WTC11 (cell line): Measurements from ENCODE around the gene CROCC2. TPM values are rescaled to one million over a fixed set of nuclear protein-coding genes. Genes with fewer than 3 reads are reported as not detected.

ENCODE experiments used
- ATAC-seq: fragments of 200-7000 bp; cut with Tn5 transposase; 2 replicates; pipeline ENCODE4 v1.10.0; 2021; ENCODE audit warnings: mild to moderate bottlenecking, moderate library complexity
- CTCF ChIA-PET: fragments of 300-600 bp; sonication (Branson Sonifier 250); formaldehyde crosslinking; loops from one replicate; lab custom pipeline; 2021; ENCODE audit warnings: antibody characterized with exemption; lab: Charles Lee
- POLR2A ChIA-PET: fragments of 350-600 bp; sonication (Branson Sonifier 250); formaldehyde crosslinking; loops from one replicate; lab custom pipeline; 2021; ENCODE audit warnings: antibody characterized with exemption; lab: Charles Lee
- DNase-seq: peaks from one replicate; pipeline ENCODE4 v3.0.0; 2021; ENCODE audit warnings: low spot score
- H3K27ac Mint-ChIP-seq: 2 replicates; pipeline ENCODE4 v1.8.0; 2021; ENCODE audit warnings: mixed read lengths
- H3K27me3 Mint-ChIP-seq: 2 replicates; pipeline ENCODE4 v1.8.0; 2021; ENCODE audit warnings: low read depth, mild to moderate bottlenecking, moderate library complexity, mixed read lengths
- H3K36me3 Mint-ChIP-seq: 2 replicates; pipeline ENCODE4 v1.8.0; 2021; ENCODE audit warnings: mixed read lengths
- H3K4me1 Mint-ChIP-seq: 2 replicates; pipeline ENCODE4 v1.8.0; 2022; ENCODE audit warnings: mixed read lengths
- H3K4me3 Mint-ChIP-seq: 2 replicates; pipeline ENCODE4 v1.8.0; 2021; ENCODE audit warnings: mild to moderate bottlenecking, moderate library complexity, mixed read lengths
- H3K9me3 Mint-ChIP-seq: 2 replicates; pipeline ENCODE4 v1.8.0; 2021; ENCODE audit warnings: mixed read lengths
- ATF1 ChIP-seq: sonication (generic); formaldehyde crosslinking; IDR thresholded peaks from 2 replicates; pipeline ENCODE4 v1.8.1; 2023; ENCODE audit warnings: mild to moderate bottlenecking, moderate library complexity, missing genetic modification reagents
- ATF3 ChIP-seq: sonication (generic); formaldehyde crosslinking; conservative IDR thresholded peaks from 2 replicates; pipeline ENCODE4 v1.8.1; 2022; ENCODE audit warnings: mild to moderate bottlenecking, missing genetic modification reagents
- CBFB ChIP-seq: sonication (generic); formaldehyde crosslinking; IDR thresholded peaks from 2 replicates; pipeline ENCODE4 v1.8.1; 2022; ENCODE audit warnings: mild to moderate bottlenecking, low read depth, missing genetic modification reagents
- CTCF ChIP-seq: fragments of 200-600 bp; IDR thresholded peaks from 2 replicates; pipeline ENCODE4 v1.8.0; 2022; ENCODE audit warnings: antibody characterized with exemption
- FOXP1 ChIP-seq: sonication (generic); formaldehyde crosslinking; IDR thresholded peaks from 2 replicates; pipeline ENCODE4 v1.8.0; 2022; ENCODE audit warnings: missing genetic modification reagents, mild to moderate bottlenecking, moderate library complexity, borderline replicate concordance
- HMGXB4 ChIP-seq: sonication (generic); formaldehyde crosslinking; IDR thresholded peaks from 2 replicates; pipeline ENCODE4 v1.8.1; 2023; ENCODE audit warnings: mild to moderate bottlenecking, moderate library complexity, missing genetic modification reagents
- MXD4 ChIP-seq: fragments of 250-450 bp; sonication (Bioruptor Pico); IDR thresholded peaks from 2 replicates; pipeline ENCODE4 v1.8.0; 2021; ENCODE audit warnings: mild to moderate bottlenecking, moderate library complexity, borderline replicate concordance
- MYBL2 ChIP-seq: sonication (generic); formaldehyde crosslinking; IDR thresholded peaks from 2 replicates; pipeline ENCODE4 v1.8.1; 2023; ENCODE audit warnings: mild to moderate bottlenecking, moderate library complexity, missing genetic modification reagents
- NFATC4 ChIP-seq: fragments of 250-450 bp; sonication (Bioruptor Pico); IDR thresholded peaks from 2 replicates; pipeline ENCODE4 v1.9.0; 2021; ENCODE audit warnings: mild to moderate bottlenecking
- RORB ChIP-seq: fragments of 250-450 bp; sonication (Bioruptor Pico); IDR thresholded peaks from 2 replicates; pipeline ENCODE4 v1.9.0; 2021; ENCODE audit warnings: mild to moderate bottlenecking
- TP53 ChIP-seq: sonication (generic); formaldehyde crosslinking; IDR thresholded peaks from 2 replicates; pipeline ENCODE4 v1.8.1; 2023; ENCODE audit warnings: mild to moderate bottlenecking, missing genetic modification reagents
- USF1 ChIP-seq: sonication (generic); formaldehyde crosslinking; IDR thresholded peaks from 2 replicates; pipeline ENCODE4 v1.8.0; 2022; ENCODE audit warnings: mild to moderate bottlenecking, missing genetic modification reagents
- ZBTB21 ChIP-seq: sonication (generic); formaldehyde crosslinking; IDR thresholded peaks from 2 replicates; pipeline ENCODE4 v1.8.1; 2023; ENCODE audit warnings: mild to moderate bottlenecking, missing genetic modification reagents, borderline replicate concordance
- ZNF219 ChIP-seq: sonication (generic); formaldehyde crosslinking; IDR thresholded peaks from 2 replicates; pipeline ENCODE4 v1.8.0; 2023; ENCODE audit warnings: missing genetic modification reagents, mild to moderate bottlenecking, borderline replicate concordance
- ZNF263 ChIP-seq: sonication (generic); formaldehyde crosslinking; IDR thresholded peaks from 2 replicates; pipeline ENCODE4 v1.8.1; 2022; ENCODE audit warnings: low read depth, mild to moderate bottlenecking, moderate library complexity, missing genetic modification reagents
- total RNA-seq: library from RNA; stranded (reverse); gene quantifications from 3 replicates; pipeline ENCODE4 v1.2.3, GENCODE V29; 2021
- TF ChIP-seq, protein P1 (sequence below): sonication (generic); formaldehyde crosslinking; IDR thresholded peaks from 2 replicates; pipeline ENCODE4 v1.8.0; 2022; ENCODE audit warnings: missing genetic modification reagents
- TF ChIP-seq, protein P2 (sequence below): sonication (generic); formaldehyde crosslinking; IDR thresholded peaks from 2 replicates; pipeline ENCODE4 v1.8.1; 2022; ENCODE audit warnings: mild to moderate bottlenecking, missing genetic modification reagents, moderate library complexity, borderline replicate concordance
- TF ChIP-seq, protein P3 (sequence below): sonication (generic); formaldehyde crosslinking; IDR thresholded peaks from 2 replicates; pipeline ENCODE4 v1.8.0; 2023; ENCODE audit warnings: mild to moderate bottlenecking, missing genetic modification reagents
- TF ChIP-seq, protein P4 (sequence below): sonication (generic); formaldehyde crosslinking; IDR thresholded peaks from 2 replicates; pipeline ENCODE4 v1.8.1; 2023; ENCODE audit warnings: mild to moderate bottlenecking, missing genetic modification reagents, moderate library complexity

The CROCC2 gene
- total RNA-seq, 1 experiment from 2014 or later: not detected

DNA sequence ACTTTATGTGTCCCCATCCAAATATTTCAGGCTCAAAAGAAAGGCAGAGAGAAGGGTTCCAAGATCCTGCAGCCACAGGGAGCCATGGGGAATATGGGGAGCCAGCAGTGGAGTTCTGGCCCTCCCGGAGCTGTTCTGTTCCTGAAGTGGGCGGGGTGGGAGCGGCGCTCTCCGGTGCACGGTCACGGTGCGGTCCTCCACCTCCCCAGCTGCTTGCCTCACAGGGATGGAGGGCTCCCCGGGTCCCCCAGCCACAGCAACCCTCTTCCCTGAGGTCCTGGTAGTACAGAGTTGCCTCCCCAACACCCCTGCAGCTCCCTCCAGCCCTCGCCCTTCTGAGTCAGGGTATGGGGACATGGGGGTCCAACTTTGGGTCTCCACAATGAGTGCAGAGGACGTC, 66.1 kb downstream of the CROCC2 start:
- POLR2A ChIA-PET: no interaction called here
- H3K27me3 Mint-ChIP-seq: no peaks in the 10 kb centered on the region
- TF ChIP-seq, protein P1, sequence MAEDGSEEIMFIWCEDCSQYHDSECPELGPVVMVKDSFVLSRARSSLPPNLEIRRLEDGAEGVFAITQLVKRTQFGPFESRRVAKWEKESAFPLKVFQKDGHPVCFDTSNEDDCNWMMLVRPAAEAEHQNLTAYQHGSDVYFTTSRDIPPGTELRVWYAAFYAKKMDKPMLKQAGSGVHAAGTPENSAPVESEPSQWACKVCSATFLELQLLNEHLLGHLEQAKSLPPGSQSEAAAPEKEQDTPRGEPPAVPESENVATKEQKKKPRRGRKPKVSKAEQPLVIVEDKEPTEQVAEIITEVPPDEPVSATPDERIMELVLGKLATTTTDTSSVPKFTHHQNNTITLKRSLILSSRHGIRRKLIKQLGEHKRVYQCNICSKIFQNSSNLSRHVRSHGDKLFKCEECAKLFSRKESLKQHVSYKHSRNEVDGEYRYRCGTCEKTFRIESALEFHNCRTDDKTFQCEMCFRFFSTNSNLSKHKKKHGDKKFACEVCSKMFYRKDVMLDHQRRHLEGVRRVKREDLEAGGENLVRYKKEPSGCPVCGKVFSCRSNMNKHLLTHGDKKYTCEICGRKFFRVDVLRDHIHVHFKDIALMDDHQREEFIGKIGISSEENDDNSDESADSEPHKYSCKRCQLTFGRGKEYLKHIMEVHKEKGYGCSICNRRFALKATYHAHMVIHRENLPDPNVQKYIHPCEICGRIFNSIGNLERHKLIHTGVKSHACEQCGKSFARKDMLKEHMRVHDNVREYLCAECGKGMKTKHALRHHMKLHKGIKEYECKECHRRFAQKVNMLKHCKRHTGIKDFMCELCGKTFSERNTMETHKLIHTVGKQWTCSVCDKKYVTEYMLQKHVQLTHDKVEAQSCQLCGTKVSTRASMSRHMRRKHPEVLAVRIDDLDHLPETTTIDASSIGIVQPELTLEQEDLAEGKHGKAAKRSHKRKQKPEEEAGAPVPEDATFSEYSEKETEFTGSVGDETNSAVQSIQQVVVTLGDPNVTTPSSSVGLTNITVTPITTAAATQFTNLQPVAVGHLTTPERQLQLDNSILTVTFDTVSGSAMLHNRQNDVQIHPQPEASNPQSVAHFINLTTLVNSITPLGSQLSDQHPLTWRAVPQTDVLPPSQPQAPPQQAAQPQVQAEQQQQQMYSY (CRISPR knock-in tag): no peak
- no peak for TF ChIP-seq ATF3 (CRISPR knock-in tag)
- TF ChIP-seq ZBTB21: no peak
- no peak for TF ChIP-seq FOXP1 (CRISPR knock-in tag)
- TF ChIP-seq RORB (CRISPR knock-in tag): no peak
- TF ChIP-seq NFATC4 (CRISPR knock-in tag): no peak
- TF ChIP-seq ZNF219 (CRISPR knock-in tag): no peak
- TF ChIP-seq USF1: no peak
- TF ChIP-seq MXD4 (CRISPR knock-in tag): no peak
- TF ChIP-seq CTCF: no peak
- no peak for TF ChIP-seq CBFB (CRISPR knock-in tag)
- no peak for TF ChIP-seq ATF1 (CRISPR knock-in tag)
- TF ChIP-seq, all 79 proteins: peak for 0
- ATAC-seq: no peak
- Mint-ChIP-seq H3K4me3 (no peak overlapping the region), H3K36me3 (no peaks in the 10 kb centered on the region), H3K4me1 (no peaks in the 10 kb centered on the region), H3K27ac (no peak overlapping the region), H3K9me3 (no peaks in the 10 kb centered on the region)
- CTCF ChIA-PET: interaction anchor here (1.8 to 4.1 kb wide), 2 partner anchors 11 to 58 kb away, joined by 4 to 17 read pairs; no protein-coding TSS in a partner anchor
- DNase-seq: no peak

DNA sequence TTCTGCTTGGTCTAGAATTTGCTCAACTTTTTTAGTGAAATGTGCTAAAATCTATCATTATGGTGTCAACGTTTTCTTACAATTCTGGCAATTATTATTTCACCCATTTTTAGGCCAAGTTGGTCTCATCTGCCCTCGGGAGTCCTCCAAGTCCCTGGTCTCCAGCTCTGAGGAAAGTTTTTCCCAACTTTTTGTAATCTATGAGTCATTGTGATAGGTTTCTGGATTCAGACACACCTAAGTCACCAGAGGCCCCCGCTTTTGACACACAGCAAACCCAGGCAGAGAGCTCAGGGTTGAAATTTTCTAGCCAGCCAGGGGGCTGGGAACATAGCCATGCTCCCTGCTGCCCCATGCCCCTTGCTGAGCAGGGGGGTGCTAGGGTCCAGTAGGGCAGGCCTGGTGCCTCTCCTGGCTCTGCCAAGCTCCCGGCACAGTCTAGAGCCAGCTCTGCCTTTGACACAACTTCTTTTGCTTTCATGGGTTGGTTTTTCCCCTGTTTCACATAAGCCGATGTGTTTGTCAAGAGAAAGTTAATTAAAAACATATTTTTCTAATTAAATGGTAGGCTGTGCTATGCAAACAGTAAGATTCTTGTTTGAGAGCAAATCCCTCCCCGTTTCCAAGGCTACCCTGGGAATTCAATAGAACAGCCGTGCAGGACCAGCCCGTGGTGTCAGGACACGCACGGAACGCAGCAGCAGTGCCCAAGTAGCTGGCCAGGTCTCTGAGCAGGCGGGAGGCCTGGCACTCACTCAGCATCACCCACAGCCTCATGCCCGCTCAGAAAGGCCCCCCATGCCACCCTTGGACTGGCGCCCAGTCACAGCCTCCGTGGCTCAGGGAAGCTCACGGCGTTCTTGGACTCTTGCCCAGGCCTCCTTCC, 66.7 kb downstream of the CROCC2 start:
- ATAC-seq: no peak
- no peaks in the 10 kb centered on the region for H3K27me3 Mint-ChIP-seq
- TF ChIP-seq MYBL2: no peak
- TF ChIP-seq ZNF219 (CRISPR knock-in tag): no peak
- TF ChIP-seq, protein P2, sequence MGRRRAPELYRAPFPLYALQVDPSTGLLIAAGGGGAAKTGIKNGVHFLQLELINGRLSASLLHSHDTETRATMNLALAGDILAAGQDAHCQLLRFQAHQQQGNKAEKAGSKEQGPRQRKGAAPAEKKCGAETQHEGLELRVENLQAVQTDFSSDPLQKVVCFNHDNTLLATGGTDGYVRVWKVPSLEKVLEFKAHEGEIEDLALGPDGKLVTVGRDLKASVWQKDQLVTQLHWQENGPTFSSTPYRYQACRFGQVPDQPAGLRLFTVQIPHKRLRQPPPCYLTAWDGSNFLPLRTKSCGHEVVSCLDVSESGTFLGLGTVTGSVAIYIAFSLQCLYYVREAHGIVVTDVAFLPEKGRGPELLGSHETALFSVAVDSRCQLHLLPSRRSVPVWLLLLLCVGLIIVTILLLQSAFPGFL (CRISPR knock-in tag): no peak
- TF ChIP-seq USF1: no peak
- TF ChIP-seq, protein P3, sequence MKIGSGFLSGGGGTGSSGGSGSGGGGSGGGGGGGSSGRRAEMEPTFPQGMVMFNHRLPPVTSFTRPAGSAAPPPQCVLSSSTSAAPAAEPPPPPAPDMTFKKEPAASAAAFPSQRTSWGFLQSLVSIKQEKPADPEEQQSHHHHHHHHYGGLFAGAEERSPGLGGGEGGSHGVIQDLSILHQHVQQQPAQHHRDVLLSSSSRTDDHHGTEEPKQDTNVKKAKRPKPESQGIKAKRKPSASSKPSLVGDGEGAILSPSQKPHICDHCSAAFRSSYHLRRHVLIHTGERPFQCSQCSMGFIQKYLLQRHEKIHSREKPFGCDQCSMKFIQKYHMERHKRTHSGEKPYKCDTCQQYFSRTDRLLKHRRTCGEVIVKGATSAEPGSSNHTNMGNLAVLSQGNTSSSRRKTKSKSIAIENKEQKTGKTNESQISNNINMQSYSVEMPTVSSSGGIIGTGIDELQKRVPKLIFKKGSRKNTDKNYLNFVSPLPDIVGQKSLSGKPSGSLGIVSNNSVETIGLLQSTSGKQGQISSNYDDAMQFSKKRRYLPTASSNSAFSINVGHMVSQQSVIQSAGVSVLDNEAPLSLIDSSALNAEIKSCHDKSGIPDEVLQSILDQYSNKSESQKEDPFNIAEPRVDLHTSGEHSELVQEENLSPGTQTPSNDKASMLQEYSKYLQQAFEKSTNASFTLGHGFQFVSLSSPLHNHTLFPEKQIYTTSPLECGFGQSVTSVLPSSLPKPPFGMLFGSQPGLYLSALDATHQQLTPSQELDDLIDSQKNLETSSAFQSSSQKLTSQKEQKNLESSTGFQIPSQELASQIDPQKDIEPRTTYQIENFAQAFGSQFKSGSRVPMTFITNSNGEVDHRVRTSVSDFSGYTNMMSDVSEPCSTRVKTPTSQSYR (CRISPR knock-in tag): no peak
- TF ChIP-seq HMGXB4 (CRISPR knock-in tag): no peak
- TF ChIP-seq, protein P4, sequence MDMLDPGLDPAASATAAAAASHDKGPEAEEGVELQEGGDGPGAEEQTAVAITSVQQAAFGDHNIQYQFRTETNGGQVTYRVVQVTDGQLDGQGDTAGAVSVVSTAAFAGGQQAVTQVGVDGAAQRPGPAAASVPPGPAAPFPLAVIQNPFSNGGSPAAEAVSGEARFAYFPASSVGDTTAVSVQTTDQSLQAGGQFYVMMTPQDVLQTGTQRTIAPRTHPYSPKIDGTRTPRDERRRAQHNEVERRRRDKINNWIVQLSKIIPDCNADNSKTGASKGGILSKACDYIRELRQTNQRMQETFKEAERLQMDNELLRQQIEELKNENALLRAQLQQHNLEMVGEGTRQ (CRISPR knock-in tag): no peak
- TF ChIP-seq ZNF263 (CRISPR knock-in tag): no peak
- TF ChIP-seq TP53: no peak

More for the DNA sequence above, 66.7 kb downstream of the CROCC2 start:
- Mint-ChIP-seq H3K4me3 (no peak overlapping the region), H3K9me3 (no peaks in the 10 kb centered on the region), H3K36me3 (no peaks in the 10 kb centered on the region), H3K4me1 (no peaks in the 10 kb centered on the region), H3K27ac (no peak overlapping the region)
- CTCF ChIA-PET: interaction anchor here (0.6 to 4.1 kb wide), 4 partner anchors 11 to 173 kb away, joined by 3 to 17 read pairs (median 4); no protein-coding TSS in a partner anchor
- no peak for DNase-seq
- POLR2A ChIA-PET: no interaction called here
